ENCODE results near the gene KANSL3. TPM values are rescaled to one million over a fixed set of nuclear protein-coding genes. Genes with fewer than 3 reads are reported as not detected.
"Not testable (repeated sequence)": the region's sequence is repeated elsewhere in the genome, so short reads cannot be mapped to it uniquely, and the experiment has no call there.

KANSL3 gene
- total and polyA plus RNA-seq, 7 donors, result 12.0 to 55.0 (median 35.4) TPM

GRCh38 chr2:96564026-96564425 is 74.1 kb downstream of the KANSL3 start:
- H3K27me3 ChIP-seq, result no peaks in the 10 kb centered on the region
- WGBS, 2 donors, result 84 to 97% methylated on average over 4 of the region's 4 CpGs
- intact Hi-C loops (cut with DNase I), result no loop called here

GRCh38 chr2:96558485-96558884 is 79.6 kb downstream of the KANSL3 start:
- Histone ChIP-seq H3K4me1 (peaks cover 0 to 12% (median 10%) of the 10 kb centered on the region in 4 donors), H3K27me3 (no peaks in the 10 kb centered on the region), H3K27ac (no peak overlapping the region), H3K36me3 (no peaks in the 10 kb centered on the region), H3K4me3 (no peak overlapping the region), H3K9me3 (peaks cover 0 to 3% (median 0%) of the 10 kb centered on the region in 4 donors)
- 43 to 79% methylated on average over 8 of the region's 8 CpGs for WGBS, 2 donors
- intact Hi-C loops (cut with DNase I), result no loop called here
- TF ChIP-seq POLR2AphosphoS5 (IDR thresholded peaks at IDR 0.05) (no peak), EP300 (IDR thresholded peaks at IDR 0.05) (no peak), POLR2A (IDR thresholded peaks at IDR 0.05) (no peak), CTCF (IDR thresholded peaks at IDR 0.05) (no peak)
- DNase-seq, result no peak

More at GRCh38 chr2:96564026-96564425, 74.1 kb downstream of the KANSL3 start:
- Histone ChIP-seq H3K9me3 (peaks cover 0 to 3% (median 0%) of the 10 kb centered on the region in 4 donors), H3K4me1 (no peaks in the 10 kb centered on the region), H3K27ac (no peak overlapping the region), H3K4me3 (no peak overlapping the region), H3K36me3 (no peaks in the 10 kb centered on the region)
- no peak for DNase-seq
- TF ChIP-seq POLR2AphosphoS5 (IDR thresholded peaks at IDR 0.05), result no peak
- TF ChIP-seq POLR2A (IDR thresholded peaks at IDR 0.05), result no peak
- TF ChIP-seq CTCF (IDR thresholded peaks at IDR 0.05), result no peak
- TF ChIP-seq EP300 (IDR thresholded peaks at IDR 0.05), result no peak

- WGBS, 2 donors, result 86 to 89% methylated on average over 6 of the region's 6 CpGs
- peaks cover 0 to 12% (median 10%) of the 10 kb centered on the region in 4 donors for H3K4me1 ChIP-seq
- peaks cover 0 to 3% (median 0%) of the 10 kb centered on the region in 4 donors for H3K9me3 ChIP-seq
- H3K27ac ChIP-seq, result no peak overlapping the region
- no peak for TF ChIP-seq EP300 (IDR thresholded peaks at IDR 0.05)
- TF ChIP-seq CTCF (IDR thresholded peaks at IDR 0.05), result no peak
- no peak for TF ChIP-seq POLR2A (IDR thresholded peaks at IDR 0.05)
- TF ChIP-seq POLR2AphosphoS5 (IDR thresholded peaks at IDR 0.05), result no peak
- no peak for DNase-seq
- no peak overlapping the region for H3K4me3 ChIP-seq
- intact Hi-C loops (cut with DNase I), result no loop called here
- peaks cover 0 to 2% (median 0%) of the 10 kb centered on the region in 4 donors for H3K36me3 ChIP-seq
- H3K27me3 ChIP-seq, result no peaks in the 10 kb centered on the region
Observed at GRCh38 chr2:96558061-96558460, 80.1 kb downstream of the KANSL3 start.

- intact Hi-C loops (cut with DNase I); H3K36me3 ChIP-seq; H3K9me3 ChIP-seq; H3K27ac ChIP-seq; H3K27me3 ChIP-seq; DNase-seq; H3K4me3 ChIP-seq: not testable (repeated sequence)
- peaks cover 0 to 12% (median 10%) of the 10 kb centered on the region in 4 donors for H3K4me1 ChIP-seq
- WGBS, 2 donors, result 90 to 94% methylated on average over 6 of the region's 6 CpGs
Observed at GRCh38 chr2:96557421-96557820, 80.7 kb downstream of the KANSL3 start.

- H3K4me1 ChIP-seq, result peaks cover 0 to 12% (median 10%) of the 10 kb centered on the region in 4 donors
- 33 to 70% methylated on average over 16 of the region's 16 CpGs for WGBS, 2 donors
- TF ChIP-seq POLR2AphosphoS5 (IDR thresholded peaks at IDR 0.05) (no peak), EP300 (IDR thresholded peaks at IDR 0.05) (no peak), CTCF (IDR thresholded peaks at IDR 0.05) (no peak)
- no peak for DNase-seq
- intact Hi-C loops (cut with DNase I), result no loop called here
- no peaks in the 10 kb centered on the region for H3K27me3 ChIP-seq
- H3K4me3 ChIP-seq, result no peak overlapping the region
- peaks cover 0 to 16% (median 3%) of the 10 kb centered on the region in 4 donors for H3K36me3 ChIP-seq
- no peaks in the 10 kb centered on the region for H3K9me3 ChIP-seq
- H3K27ac ChIP-seq, result no peak overlapping the region
Observed at GRCh38 chr2:96556441-96557330, 81.4 kb downstream of the KANSL3 start.
